ENCODE data around the gene PCDHGA10. TPM values are rescaled to one million over a fixed set of nuclear protein-coding genes. Genes with fewer than 3 reads are reported as not detected.
A peak's percentile ranks its signal among the peaks of the same experiment; 100 is the strongest.
"Not testable (repeated sequence)": the region's sequence is repeated elsewhere in the genome, so short reads cannot be mapped to it uniquely, and the experiment has no call there.

Gene PCDHGA10
- total and polyA plus RNA-seq, 3 donors from 2014 or later, result 1.2 to 11.7 (median 11.3) TPM

- Histone ChIP-seq H3K36me3 (ENCODE audit: low read depth, missing control alignments) (no peaks in the 10 kb centered on the region), H3K4me1 (no peaks in the 10 kb centered on the region), H3K4me3 (peak within 1 kb of the TSS; percentile 16 to 48), H3K27ac (no peak within 1 kb of the TSS), H3K27me3 (no peaks in the 10 kb centered on the region), H3K9me3 (no peaks in the 10 kb centered on the region)
- intact Hi-C loops (cut with DNase I; ENCODE audit: low total_unique reads), result no loop called here
- 9% methylated on average over 22 to 37 of the region's 37 CpGs for WGBS, 2 donors
- TF ChIP-seq POLR2A (IDR thresholded peaks at IDR 0.05) (no peak), CTCF (IDR thresholded peaks at IDR 0.05) (peak in 1 of 3 experiments; percentile 19)
- DNase-seq, result no peak
Observed at GRCh38 chr5:141382469-141383294, 30.1 kb upstream of the PCDHGA10 start, which contains the start of gene PCDHGA7. PCDHGA7 (plus strand) TSS chr5:141382742; CDS start chr5:141382900, 158 bp downstream.

DNA sequence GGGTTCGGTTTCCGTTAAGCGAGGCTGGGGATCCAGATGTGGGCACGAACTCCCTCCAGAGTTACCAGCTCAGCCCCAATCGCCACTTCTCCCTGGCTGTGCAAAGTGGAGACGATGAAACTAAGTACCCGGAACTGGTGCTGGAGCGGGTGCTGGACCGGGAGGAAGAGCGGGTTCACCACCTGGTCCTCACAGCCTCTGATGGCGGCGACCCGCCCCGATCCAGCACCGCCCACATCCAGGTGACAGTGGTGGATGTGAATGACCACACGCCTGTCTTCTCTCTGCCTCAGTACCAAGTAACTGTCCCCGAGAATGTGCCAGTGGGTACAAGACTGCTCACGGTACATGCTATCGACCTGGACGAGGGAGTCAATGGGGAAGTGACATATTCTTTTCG, 29.4 kb upstream of the PCDHGA10 start:
- intact Hi-C loops (cut with DNase I; ENCODE audit: low total_unique reads), result no loop called here
- WGBS, 2 donors, result 24 to 32% methylated on average over 20 to 21 of the region's 21 CpGs

DNA sequence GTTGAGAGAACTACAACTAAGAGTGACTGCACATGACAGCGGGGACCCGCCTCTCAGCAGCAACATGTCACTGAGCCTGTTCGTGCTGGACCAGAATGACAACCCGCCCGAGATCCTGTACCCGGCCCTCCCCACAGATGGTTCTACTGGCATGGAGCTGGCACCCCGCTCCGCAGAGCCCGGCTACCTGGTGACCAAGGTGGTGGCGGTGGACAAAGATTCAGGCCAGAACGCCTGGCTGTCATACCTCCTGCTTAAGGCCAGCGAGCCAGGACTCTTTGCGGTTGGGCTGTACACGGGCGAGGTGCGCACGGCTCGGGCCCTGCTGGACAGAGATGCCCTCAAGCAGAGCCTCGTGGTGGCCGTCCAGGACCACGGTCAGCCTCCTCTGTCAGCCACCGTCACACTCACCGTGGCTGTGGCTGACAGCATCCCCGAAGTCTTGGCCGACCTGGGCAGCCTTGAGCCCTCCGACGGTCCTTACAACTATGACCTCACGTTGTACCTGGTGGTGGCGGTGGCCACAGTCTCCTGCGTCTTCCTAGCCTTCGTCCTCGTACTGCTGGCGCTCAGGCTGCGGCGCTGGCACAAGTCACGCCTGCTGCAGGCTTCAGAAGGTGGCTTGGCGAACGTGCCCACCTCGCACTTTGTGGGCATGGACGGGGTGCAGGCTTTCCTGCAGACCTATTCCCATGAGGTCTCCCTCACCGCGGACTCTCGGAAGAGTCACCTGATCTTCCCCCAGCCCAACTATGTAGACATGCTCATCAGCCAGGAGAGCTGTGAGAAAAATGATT, 28.1 kb upstream of the PCDHGA10 start:
- Histone ChIP-seq H3K4me1 (no peaks in the 10 kb centered on the region), H3K27me3 (no peaks in the 10 kb centered on the region), H3K36me3 (ENCODE audit: low read depth, missing control alignments) (no peaks in the 10 kb centered on the region), H3K4me3 (no peak overlapping the region), H3K9me3 (no peaks in the 10 kb centered on the region), H3K27ac (no peak overlapping the region)
- 32 to 38% methylated on average over 15 to 40 of the region's 43 CpGs for WGBS, 2 donors
- no peak for TF ChIP-seq POLR2A (IDR thresholded peaks at IDR 0.05)
- no peak for TF ChIP-seq CTCF (IDR thresholded peaks at IDR 0.05)
- intact Hi-C loops (cut with DNase I; ENCODE audit: low total_unique reads), result no loop called here
- no peak for DNase-seq

More for the DNA sequence above, 29.4 kb upstream of the PCDHGA10 start:
- H3K27me3 ChIP-seq, result no peaks in the 10 kb centered on the region
- H3K27ac ChIP-seq, result no peak overlapping the region
- peak overlapping the region in 1 of 2 donors; percentile 48 for H3K4me3 ChIP-seq
- no peaks in the 10 kb centered on the region for H3K4me1 ChIP-seq
- TF ChIP-seq POLR2A (IDR thresholded peaks at IDR 0.05) (no peak), CTCF (IDR thresholded peaks at IDR 0.05) (no peak)
- H3K36me3 ChIP-seq (ENCODE audit: low read depth, missing control alignments), result no peaks in the 10 kb centered on the region
- H3K9me3 ChIP-seq, result no peaks in the 10 kb centered on the region
- no peak for DNase-seq

DNA sequence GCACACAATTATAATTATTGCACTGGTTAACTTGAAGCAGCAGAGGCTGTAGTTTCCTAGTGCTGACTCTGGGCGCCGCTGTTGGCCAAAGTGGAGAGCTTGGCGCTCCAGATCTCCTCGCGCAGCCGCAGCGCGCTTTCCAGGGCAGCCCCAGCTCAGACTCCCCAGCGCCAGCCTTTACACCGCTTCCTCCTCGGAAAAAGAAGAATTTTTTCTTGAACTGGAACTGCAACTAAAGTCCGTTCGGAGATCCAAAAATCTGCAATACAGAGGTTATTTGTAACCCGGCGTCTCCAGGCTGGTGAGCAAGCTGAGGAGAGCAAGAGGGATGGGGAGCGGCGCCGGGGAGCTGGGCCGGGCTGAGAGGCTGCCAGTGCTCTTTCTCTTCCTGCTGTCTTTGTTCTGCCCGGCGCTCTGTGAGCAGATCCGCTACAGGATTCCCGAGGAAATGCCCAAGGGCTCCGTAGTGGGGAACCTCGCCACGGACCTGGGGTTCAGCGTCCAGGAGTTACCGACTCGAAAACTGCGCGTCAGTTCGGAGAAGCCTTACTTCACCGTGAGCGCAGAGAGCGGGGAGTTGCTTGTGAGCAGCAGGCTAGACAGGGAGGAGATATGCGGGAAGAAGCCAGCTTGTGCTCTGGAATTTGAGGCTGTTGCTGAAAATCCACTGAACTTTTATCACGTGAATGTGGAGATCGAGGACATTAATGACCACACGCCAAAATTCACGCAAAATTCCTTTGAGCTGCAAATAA, 25.1 kb upstream of the PCDHGA10 start, which contains the start of gene PCDHGB4:
Gene PCDHGB4, plus strand, starts transcription at position 142 of the 755 bp plus-strand sequence. Its CDS starts 187 bp downstream, at position 329.
- H3K4me1 ChIP-seq; H3K36me3 ChIP-seq (ENCODE audit: low read depth, missing control alignments); H3K27ac ChIP-seq; intact Hi-C loops (cut with DNase I; ENCODE audit: low total_unique reads); H3K27me3 ChIP-seq; H3K9me3 ChIP-seq: not testable (repeated sequence)
- 9 to 16% methylated on average over 18 to 19 of the region's 40 CpGs for WGBS, 2 donors
- peak; percentile 63 for DNase-seq
- H3K4me3 ChIP-seq, result peak within 1 kb of the TSS in 1 of 2 donors; percentile 11
- peak in 2 of 3 experiments; percentile 53 to 59 for TF ChIP-seq CTCF (IDR thresholded peaks at IDR 0.05)

All from testis (tissue), 3 donors.